Activated CD4-positive, alpha-beta T cell treated with anti-CD3 and anti-CD28 coated beads for 1 hour (primary cell): ENCODE measurements around the gene MDK.
"Not testable (repeated sequence)": the region's sequence is repeated elsewhere in the genome, so short reads cannot be mapped to it uniquely, and the experiment has no call there.

Source experiments
- DNase-seq: peaks from one replicate; pipeline ENCODE4 v3.0.0-alpha.2; 2020

MDK gene

GRCh38 chr11:46369458-46370152 lies 11.9 kb upstream of the MDK start:
- peak; percentile 37 for DNase-seq

- DNase-seq, result no peak
Measured at GRCh38 chr11:46370253-46370652, 11.2 kb upstream of the MDK start.

GRCh38 chr11:46371262-46371661 lies 10.2 kb upstream of the MDK start:
- not testable (repeated sequence) for DNase-seq

- DNase-seq, result no peak
Measured at GRCh38 chr11:46372086-46372485, 9.4 kb upstream of the MDK start.

GRCh38 chr11:46372501-46372900 lies 9.0 kb upstream of the MDK start:
- DNase-seq, result not testable (repeated sequence)

GRCh38 chr11:46373787-46374740 lies 7.4 kb upstream of the MDK start:
- no peak for DNase-seq

- DNase-seq, result no peak
Measured at GRCh38 chr11:46374815-46375214, 6.7 kb upstream of the MDK start.

- no peak for DNase-seq
Measured at GRCh38 chr11:46375392-46376101, 5.9 kb upstream of the MDK start.

GRCh38 chr11:46376258-46377050 lies 5.0 kb upstream of the MDK start:
- DNase-seq, result no peak

- no peak for DNase-seq
Measured at GRCh38 chr11:46377290-46377689, 4.2 kb upstream of the MDK start.

GRCh38 chr11:46377831-46378230 lies 3.6 kb upstream of the MDK start:
- DNase-seq, result no peak

- no peak for DNase-seq
Measured at GRCh38 chr11:46378296-46378695, 3.2 kb upstream of the MDK start.

- DNase-seq, result no peak
Measured at GRCh38 chr11:46378811-46379481, 2.5 kb upstream of the MDK start.

- DNase-seq, result not testable (repeated sequence)
Measured at GRCh38 chr11:46379482-46380293, 1.8 kb upstream of the MDK start.

GRCh38 chr11:46380340-46381047 lies 975 bp upstream of the MDK start:
- DNase-seq, result no peak

- DNase-seq, result no peak
Measured at GRCh38 chr11:46381819-46382645, 563 bp downstream of the MDK start.

- DNase-seq, result no peak
Measured at GRCh38 chr11:46382646-46383403, 1.4 kb downstream of the MDK start.

GRCh38 chr11:46383404-46383758 lies 1.9 kb downstream of the MDK start:
- DNase-seq, result no peak
